Neuron (in vitro differentiated cells): Measurements from ENCODE around the gene CNGA3.

ENCODE experiments used
- H2AFZ ChIP-seq: one replicate; pipeline ENCODE4 v1.6.1; 2013; ENCODE audit warnings: low read depth, mild to moderate bottlenecking, inconsistent platforms, low read length, moderate library complexity
- H3K27me3 ChIP-seq: one replicate; pipeline ENCODE4 v1.6.1; 2013; ENCODE audit warnings: low read length; ENCODE audit not compliant: insufficient read depth
- H3K36me3 ChIP-seq: one replicate; pipeline ENCODE4 v1.6.1; 2013; ENCODE audit warnings: low read length; ENCODE audit not compliant: insufficient read depth
- H3K4me1 ChIP-seq: one replicate; pipeline ENCODE4 v1.6.1; 2013; ENCODE audit warnings: low read length; ENCODE audit not compliant: insufficient read depth
- H3K4me3 ChIP-seq: 2 replicates; pipeline ENCODE4 v1.5.1; 2013; ENCODE audit warnings: mild to moderate bottlenecking, low read length, moderate library complexity
- H3K9me3 ChIP-seq: one replicate; pipeline ENCODE4 v1.6.1; 2013; ENCODE audit warnings: low read length

CNGA3 gene

DNA sequence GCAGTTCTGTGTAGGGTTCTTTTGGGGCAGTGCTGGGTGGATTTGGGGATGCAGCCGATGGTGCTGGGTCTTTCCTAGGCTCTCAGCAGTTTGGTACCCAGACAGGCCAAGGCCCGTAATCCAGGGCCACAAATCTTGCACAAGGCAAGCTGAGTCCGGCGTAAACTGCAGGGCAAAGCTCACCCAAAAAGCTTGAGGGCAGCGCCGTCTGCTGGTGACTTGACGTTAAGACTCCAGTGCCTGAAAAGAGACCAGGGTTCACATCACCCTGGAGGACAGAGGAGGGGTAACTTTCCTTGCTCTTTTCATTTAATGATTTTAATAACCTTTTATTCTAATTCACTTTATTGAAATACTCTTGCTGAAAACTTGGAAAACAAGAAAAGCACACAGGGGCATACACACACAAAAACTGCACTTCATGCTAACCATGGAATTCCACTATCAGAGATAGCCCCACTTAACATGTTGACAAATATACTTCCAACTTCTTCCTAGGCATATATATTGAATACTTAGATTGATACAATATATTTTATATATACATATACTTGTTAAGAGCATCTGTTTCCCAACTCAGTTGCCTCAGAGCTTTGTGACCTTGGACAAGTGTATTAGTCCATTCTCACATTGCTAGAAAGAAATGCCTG, 38.9 kb downstream of the CNGA3 start:
- Histone ChIP-seq H3K4me1 (no peaks in the 10 kb centered on the region), H3K36me3 (no peaks in the 10 kb centered on the region), H3K9me3 (no peaks in the 10 kb centered on the region), H2AFZ (no peak overlapping the region), H3K27me3 (no peaks in the 10 kb centered on the region), H3K4me3 (no peak overlapping the region)

DNA sequence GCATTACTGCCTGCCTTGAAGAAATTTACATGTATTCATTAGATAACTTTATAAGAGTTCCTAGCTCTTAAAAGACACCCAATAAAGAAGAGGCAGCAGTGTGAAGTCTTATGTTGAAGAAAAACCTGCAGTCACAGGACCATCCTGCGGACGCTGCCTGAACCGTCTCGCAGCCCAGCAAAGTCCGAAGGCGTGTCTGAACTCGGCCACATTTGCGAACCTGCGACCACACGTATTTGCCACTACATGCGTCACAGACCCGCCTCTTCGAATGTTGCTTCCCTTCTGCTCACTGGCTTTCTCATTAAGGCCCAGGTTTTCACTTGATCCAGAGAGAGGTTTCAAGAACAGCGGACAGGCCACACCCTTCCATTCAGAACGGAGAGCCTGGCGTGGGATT, 41.2 kb downstream of the CNGA3 start:
- Histone ChIP-seq H3K4me1 (no peaks in the 10 kb centered on the region), H3K4me3 (no peak overlapping the region), H3K36me3 (no peaks in the 10 kb centered on the region), H3K27me3 (peaks cover 2% of the 10 kb centered on the region), H3K9me3 (no peaks in the 10 kb centered on the region), H2AFZ (no peak overlapping the region)

DNA sequence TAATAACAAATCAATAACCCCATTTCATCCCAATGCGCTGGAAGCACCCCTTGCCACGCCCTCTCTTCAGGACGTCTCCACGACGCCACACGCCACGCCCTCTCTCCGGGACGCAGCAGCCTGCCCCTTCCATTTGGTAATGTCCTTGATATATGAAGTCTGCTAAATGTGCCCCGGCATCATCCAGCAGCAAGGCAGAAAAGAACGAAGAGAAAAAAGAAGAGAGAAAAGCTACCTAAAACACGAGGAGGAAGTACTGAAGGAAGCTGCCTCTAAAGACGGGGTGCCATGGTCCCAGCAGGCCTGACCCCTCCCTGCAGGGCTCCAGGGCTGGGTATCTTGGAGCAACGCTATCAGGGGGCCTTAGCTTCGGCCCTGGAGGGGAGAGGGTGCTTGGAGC, 41.8 kb downstream of the CNGA3 start:
- Histone ChIP-seq H2AFZ (no peak overlapping the region), H3K9me3 (no peaks in the 10 kb centered on the region), H3K27me3 (peaks cover 2% of the 10 kb centered on the region)

DNA sequence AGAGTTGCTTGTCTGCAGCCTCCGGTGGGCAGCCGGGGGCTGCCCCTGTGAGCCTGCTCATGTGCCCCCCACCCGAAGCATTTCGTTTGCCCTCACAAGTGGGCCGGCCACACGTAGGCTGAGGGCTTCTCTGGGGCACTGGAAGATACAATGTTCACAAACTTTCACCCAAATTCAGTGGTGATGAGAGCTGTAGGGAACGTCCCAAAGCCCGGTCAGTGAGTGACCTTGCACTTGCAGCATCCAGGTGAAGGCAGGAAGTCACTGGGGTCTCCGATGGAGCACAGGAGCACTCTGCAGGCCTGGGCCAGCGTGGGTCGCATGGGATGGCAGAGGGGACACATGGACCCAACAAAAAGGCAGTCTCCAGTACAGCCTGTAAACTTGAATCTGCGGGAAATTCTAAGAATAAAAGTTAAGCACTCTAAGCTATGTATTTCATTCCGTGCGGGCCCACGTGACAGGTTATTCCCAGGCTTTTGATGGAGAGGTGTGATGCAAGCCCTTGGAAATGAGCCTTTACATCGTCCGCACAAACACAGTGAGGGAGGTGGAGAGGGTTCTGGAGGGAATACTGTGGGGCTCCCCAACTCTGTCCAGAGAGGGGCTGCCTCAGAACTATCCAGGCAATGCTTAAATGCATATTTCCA, 42.5 kb downstream of the CNGA3 start:
- Histone ChIP-seq H2AFZ (no peak overlapping the region), H3K4me3 (no peak overlapping the region), H3K36me3 (no peaks in the 10 kb centered on the region), H3K27me3 (peaks cover 2% of the 10 kb centered on the region), H3K9me3 (no peaks in the 10 kb centered on the region), H3K4me1 (no peaks in the 10 kb centered on the region)

More for the DNA sequence above, 41.8 kb downstream of the CNGA3 start:
- no peak overlapping the region for H3K4me3 ChIP-seq
- no peaks in the 10 kb centered on the region for H3K4me1 ChIP-seq
- H3K36me3 ChIP-seq, result no peaks in the 10 kb centered on the region

DNA sequence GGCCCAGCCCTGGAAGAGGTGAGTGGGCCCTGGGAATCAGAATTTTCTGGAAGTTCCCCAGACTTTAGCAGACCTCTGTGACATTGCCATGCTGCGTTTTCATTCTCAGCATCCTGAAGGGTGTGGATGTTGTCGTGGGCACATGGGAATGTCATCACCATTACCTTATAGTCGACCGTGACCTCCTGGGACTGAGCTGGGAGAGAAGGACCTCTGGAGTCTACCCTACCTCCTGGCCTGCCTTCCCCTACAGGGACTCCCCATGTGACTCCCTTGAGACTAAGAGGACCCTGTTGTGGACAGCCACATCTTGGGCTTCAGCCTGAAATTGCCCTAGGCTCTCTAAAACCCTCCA, 43.0 kb downstream of the CNGA3 start:
- Histone ChIP-seq H3K36me3 (no peaks in the 10 kb centered on the region), H3K4me3 (no peak overlapping the region), H3K27me3 (peaks cover 2% of the 10 kb centered on the region), H3K4me1 (no peaks in the 10 kb centered on the region), H3K9me3 (no peaks in the 10 kb centered on the region), H2AFZ (no peak overlapping the region)

DNA sequence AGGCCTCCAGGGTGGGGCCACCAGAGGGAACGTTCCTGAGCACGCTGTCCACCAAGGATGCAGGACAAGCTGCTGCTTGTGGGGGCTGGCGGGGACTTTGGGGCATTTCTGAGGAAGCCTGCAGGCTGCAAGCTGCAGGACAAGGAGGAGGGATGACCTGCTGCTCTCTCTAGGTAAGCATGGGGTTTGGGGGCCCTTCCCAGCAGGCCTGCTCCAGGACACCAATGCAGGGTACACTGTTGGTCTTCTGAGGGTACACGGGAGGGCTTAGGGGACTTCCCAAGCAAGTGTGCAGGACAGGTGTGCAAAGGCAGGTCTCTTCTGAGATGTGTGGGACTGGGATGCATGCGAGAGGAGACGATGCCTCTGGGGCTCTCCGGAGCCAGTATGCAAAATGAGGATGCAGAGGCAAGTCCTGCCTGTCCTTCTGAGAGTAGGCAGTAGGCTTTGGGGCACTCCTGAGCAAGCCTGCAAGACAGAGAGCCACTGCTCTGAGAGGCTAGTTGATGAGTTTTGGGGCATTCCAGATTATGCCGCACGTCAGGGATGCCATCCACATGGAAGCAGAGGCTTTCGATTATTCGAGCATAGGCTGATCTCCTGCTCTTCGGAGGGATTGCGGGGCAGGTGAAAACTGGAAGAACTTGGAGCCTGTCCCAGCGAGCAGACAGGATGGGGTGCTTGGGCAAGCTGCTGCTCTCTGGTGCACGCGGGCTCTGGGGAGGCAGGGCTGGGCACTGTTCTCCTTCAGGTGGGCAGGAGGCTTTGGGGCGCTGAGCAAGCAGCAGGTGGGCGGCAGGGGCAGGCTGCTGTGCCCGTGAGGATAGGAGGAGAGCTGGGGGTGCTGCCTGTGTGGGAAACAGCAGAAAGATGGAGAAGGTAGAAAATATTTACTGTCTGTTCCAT, 44.6 kb downstream of the CNGA3 start:
- H3K4me1 ChIP-seq, result no peaks in the 10 kb centered on the region
- H3K9me3 ChIP-seq, result no peaks in the 10 kb centered on the region
- H2AFZ ChIP-seq, result no peak overlapping the region
- H3K4me3 ChIP-seq, result no peak overlapping the region
- no peaks in the 10 kb centered on the region for H3K36me3 ChIP-seq
- peaks cover 2% of the 10 kb centered on the region for H3K27me3 ChIP-seq

DNA sequence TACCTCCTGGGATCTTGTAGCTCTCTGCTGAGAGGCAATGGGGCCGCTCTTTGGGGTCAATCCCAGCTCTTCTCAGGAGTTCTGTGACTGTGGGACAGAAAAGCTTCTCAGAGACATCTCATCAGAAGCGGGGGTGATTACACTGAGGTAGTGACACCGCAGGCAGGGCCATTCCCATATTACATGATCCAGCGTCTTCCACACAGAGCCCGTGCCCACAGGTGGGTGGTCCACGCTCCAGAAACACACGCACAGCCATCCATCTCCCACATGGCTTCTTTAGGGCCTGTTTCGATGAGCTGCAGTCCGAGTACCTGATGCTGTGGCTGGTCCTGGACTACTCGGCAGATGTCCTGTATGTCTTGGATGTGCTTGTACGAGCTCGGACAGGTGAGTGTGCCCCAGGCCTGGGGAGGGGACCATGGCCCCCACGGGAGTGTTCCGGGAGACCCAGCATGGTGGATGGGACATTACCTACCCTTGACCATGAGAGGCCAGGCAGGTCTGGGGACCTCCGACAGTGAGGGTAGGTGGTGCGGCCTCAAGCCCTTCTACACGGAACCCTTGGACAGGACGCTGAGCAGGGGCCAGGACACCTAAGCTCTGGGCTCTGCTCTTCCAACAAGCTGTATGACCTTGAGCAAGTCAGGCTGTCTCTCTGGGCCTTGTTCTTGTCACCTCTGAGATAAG, 45.5 kb downstream of the CNGA3 start:
- Histone ChIP-seq H2AFZ (no peak overlapping the region), H3K36me3 (no peaks in the 10 kb centered on the region), H3K9me3 (no peaks in the 10 kb centered on the region), H3K4me3 (no peak overlapping the region), H3K27me3 (peaks cover 2% of the 10 kb centered on the region), H3K4me1 (no peaks in the 10 kb centered on the region)

DNA sequence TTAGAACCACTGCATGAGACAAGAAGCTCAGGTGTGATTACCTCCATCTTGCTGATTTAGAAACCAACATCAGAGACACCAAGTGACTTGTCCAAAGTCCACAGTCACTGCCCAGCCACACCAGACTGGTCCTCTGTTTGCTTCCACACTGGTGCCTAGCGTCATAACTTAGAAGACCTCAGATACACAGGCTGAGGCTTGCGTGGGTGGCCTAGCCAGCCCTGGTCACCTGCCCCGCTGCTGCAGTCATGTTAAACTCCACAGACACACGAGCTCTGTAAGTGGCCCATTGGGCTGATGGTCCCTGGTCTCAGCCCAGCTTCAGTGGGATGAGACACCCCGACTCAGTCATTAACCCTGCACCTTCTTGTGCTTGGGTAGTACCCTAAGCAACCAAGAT, 47.1 kb downstream of the CNGA3 start:
- Histone ChIP-seq H3K36me3 (no peaks in the 10 kb centered on the region), H3K4me1 (no peaks in the 10 kb centered on the region), H2AFZ (no peak overlapping the region), H3K4me3 (no peak overlapping the region), H3K27me3 (peaks cover 2% of the 10 kb centered on the region), H3K9me3 (no peaks in the 10 kb centered on the region)

DNA sequence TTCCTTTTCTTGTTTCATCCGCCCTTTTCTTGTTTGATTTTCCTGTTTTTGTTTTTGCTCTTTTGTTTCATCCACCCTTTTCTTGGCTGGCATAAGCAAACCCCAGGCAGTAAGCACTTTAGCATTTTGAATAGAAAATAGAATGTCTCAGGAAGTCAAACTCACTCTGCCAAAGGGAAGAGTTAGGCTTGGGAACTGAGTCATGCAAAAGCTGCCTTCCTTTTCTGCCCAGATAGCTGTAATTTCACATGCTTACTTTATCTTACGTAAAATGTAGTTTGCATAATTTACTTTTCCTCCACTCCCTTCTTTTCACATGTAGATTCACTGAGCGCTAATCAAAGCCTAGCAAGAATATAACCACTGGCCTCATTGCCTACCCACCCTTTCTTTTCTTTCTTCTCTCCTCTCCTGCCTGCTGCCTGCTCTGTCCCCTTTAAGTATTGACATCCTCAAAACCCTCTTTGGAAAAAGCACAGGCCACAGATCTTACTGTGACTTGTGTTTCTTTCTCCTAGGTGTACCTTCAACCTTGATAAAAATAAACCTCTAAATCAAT, 48.4 kb downstream of the CNGA3 start:
- no peaks in the 10 kb centered on the region for H3K4me1 ChIP-seq
- no peaks in the 10 kb centered on the region for H3K9me3 ChIP-seq
- H3K4me3 ChIP-seq, result no peak overlapping the region
- no peaks in the 10 kb centered on the region for H3K36me3 ChIP-seq
- no peak overlapping the region for H2AFZ ChIP-seq
- peaks cover 2% of the 10 kb centered on the region for H3K27me3 ChIP-seq

DNA sequence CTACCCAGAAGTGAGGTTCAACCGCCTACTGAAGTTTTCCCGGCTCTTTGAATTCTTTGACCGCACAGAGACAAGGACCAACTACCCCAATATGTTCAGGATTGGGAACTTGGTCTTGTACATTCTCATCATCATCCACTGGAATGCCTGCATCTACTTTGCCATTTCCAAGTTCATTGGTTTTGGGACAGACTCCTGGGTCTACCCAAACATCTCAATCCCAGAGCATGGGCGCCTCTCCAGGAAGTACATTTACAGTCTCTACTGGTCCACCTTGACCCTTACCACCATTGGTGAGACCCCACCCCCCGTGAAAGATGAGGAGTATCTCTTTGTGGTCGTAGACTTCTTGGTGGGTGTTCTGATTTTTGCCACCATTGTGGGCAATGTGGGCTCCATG, 49.7 kb downstream of the CNGA3 start:
- Histone ChIP-seq H2AFZ (no peak overlapping the region), H3K27me3 (peaks cover 6% of the 10 kb centered on the region), H3K9me3 (no peaks in the 10 kb centered on the region), H3K36me3 (no peaks in the 10 kb centered on the region), H3K4me3 (no peak overlapping the region), H3K4me1 (no peaks in the 10 kb centered on the region)

DNA sequence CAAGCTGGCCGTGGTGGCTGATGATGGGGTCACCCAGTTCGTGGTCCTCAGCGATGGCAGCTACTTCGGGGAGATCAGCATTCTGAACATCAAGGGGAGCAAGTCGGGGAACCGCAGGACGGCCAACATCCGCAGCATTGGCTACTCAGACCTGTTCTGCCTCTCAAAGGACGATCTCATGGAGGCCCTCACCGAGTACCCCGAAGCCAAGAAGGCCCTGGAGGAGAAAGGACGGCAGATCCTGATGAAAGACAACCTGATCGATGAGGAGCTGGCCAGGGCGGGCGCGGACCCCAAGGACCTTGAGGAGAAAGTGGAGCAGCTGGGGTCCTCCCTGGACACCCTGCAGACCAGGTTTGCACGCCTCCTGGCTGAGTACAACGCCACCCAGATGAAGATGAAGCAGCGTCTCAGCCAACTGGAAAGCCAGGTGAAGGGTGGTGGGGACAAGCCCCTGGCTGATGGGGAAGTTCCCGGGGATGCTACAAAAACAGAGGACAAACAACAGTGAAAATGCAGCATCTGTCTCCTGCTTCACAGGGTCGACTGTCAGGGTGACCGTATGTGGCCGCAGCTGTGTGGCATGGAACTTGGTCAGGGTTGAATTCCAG, 50.6 kb downstream of the CNGA3 start:
- H3K4me1 ChIP-seq, result no peaks in the 10 kb centered on the region
- no peak overlapping the region for H2AFZ ChIP-seq
- no peak overlapping the region for H3K4me3 ChIP-seq
- no peaks in the 10 kb centered on the region for H3K36me3 ChIP-seq
- peaks cover 6% of the 10 kb centered on the region for H3K27me3 ChIP-seq
- no peaks in the 10 kb centered on the region for H3K9me3 ChIP-seq

DNA sequence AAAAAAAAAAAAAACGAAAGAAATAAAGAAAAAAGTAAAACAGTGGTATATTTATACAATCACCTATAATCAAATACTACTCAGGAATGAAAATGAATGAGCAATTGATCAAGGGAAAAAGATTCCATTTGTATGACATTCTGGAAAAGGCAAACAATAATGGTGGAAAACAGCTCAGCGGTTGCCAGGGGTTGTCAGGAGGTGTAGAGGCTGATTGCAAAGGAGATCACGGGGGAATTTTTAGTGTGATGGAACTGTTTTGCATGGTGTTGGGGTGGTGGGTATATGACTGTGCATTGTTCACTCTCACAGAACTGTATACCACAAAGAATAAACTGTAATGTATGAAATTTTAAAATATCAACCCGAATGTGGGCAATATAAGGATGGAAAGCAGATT, 52.9 kb downstream of the CNGA3 start:
- no peaks in the 10 kb centered on the region for H3K9me3 ChIP-seq
- no peaks in the 10 kb centered on the region for H3K4me1 ChIP-seq
- H3K36me3 ChIP-seq, result no peaks in the 10 kb centered on the region
- H3K4me3 ChIP-seq, result no peak overlapping the region
- H2AFZ ChIP-seq, result no peak overlapping the region
- H3K27me3 ChIP-seq, result peaks cover 9% of the 10 kb centered on the region
